IPS-20b (cell line): ENCODE results near the gene GALNS.

ENCODE experiments used
- H3K27ac ChIP-seq: one replicate; pipeline ENCODE4 v1.5.1; 2013; ENCODE audit warnings: low read length
- H3K27me3 ChIP-seq: 2 replicates; pipeline ENCODE4 v1.6.1; 2013; ENCODE audit warnings: mild to moderate bottlenecking, low read length, inconsistent platforms; ENCODE audit not compliant: insufficient read depth
- H3K36me3 ChIP-seq: 2 replicates; pipeline ENCODE4 v1.6.1; 2013; ENCODE audit warnings: low read depth, mild to moderate bottlenecking, inconsistent platforms, low read length, moderate library complexity; ENCODE audit not compliant: insufficient read depth
- H3K4me1 ChIP-seq: 2 replicates; pipeline ENCODE4 v1.6.1; 2013; ENCODE audit warnings: mild to moderate bottlenecking, control low read depth, inconsistent platforms, low read length, moderate library complexity; ENCODE audit not compliant: insufficient read depth
- H3K4me3 ChIP-seq: 2 replicates; pipeline ENCODE4 v1.5.1; 2013; ENCODE audit warnings: mild to moderate bottlenecking, low read length, inconsistent platforms
- H3K9ac ChIP-seq: 2 replicates; pipeline ENCODE4 v1.6.1; 2013; ENCODE audit warnings: low read depth, mild to moderate bottlenecking, inconsistent platforms, low read length, moderate library complexity
- H3K9me3 ChIP-seq: 2 replicates; pipeline ENCODE4 v1.6.1; 2013; ENCODE audit warnings: mild to moderate bottlenecking, low read depth, low read length, inconsistent platforms; ENCODE audit not compliant: insufficient read depth

GALNS gene

GRCh38 chr16:88870608-88871348, 14.0 kb upstream of the GALNS start:
- H3K9me3 ChIP-seq, result no peaks in the 10 kb centered on the region
- no peak overlapping the region for H3K27ac ChIP-seq
- no peaks in the 10 kb centered on the region for H3K27me3 ChIP-seq
- no peaks in the 10 kb centered on the region for H3K4me1 ChIP-seq
- no peak overlapping the region for H3K9ac ChIP-seq
- H3K4me3 ChIP-seq, result no peak overlapping the region
- no peaks in the 10 kb centered on the region for H3K36me3 ChIP-seq

GRCh38 chr16:88869673-88869980, 12.9 kb upstream of the GALNS start:
- H3K27me3 ChIP-seq, result no peaks in the 10 kb centered on the region
- no peaks in the 10 kb centered on the region for H3K36me3 ChIP-seq
- no peak overlapping the region for H3K27ac ChIP-seq

GRCh38 chr16:88868974-88869672, 12.4 kb upstream of the GALNS start:
- H3K9ac ChIP-seq, result no peak overlapping the region
- no peaks in the 10 kb centered on the region for H3K27me3 ChIP-seq
- no peak overlapping the region for H3K27ac ChIP-seq
- H3K4me1 ChIP-seq, result no peaks in the 10 kb centered on the region
- H3K9me3 ChIP-seq, result no peaks in the 10 kb centered on the region
- H3K36me3 ChIP-seq, result no peaks in the 10 kb centered on the region
- no peak overlapping the region for H3K4me3 ChIP-seq

More at GRCh38 chr16:88869673-88869980, 12.9 kb upstream of the GALNS start:
- Histone ChIP-seq H3K4me1 (no peaks in the 10 kb centered on the region), H3K9me3 (no peaks in the 10 kb centered on the region), H3K4me3 (no peak overlapping the region), H3K9ac (no peak overlapping the region)

- Histone ChIP-seq H3K9me3 (no peaks in the 10 kb centered on the region), H3K27ac (no peak overlapping the region), H3K4me3 (no peak overlapping the region), H3K9ac (no peak overlapping the region), H3K27me3 (no peaks in the 10 kb centered on the region), H3K36me3 (peaks cover under 1% of the 10 kb centered on the region), H3K4me1 (no peaks in the 10 kb centered on the region)
Measured at GRCh38 chr16:88867581-88868246, 11.0 kb upstream of the GALNS start.

- no peaks in the 10 kb centered on the region for H3K27me3 ChIP-seq
Measured at GRCh38 chr16:88866151-88866920, 9.6 kb upstream of the GALNS start, which contains the start of gene PABPN1L. Gene PABPN1L, minus strand, starts transcription at chr16:88866660. Its CDS starts 54 bp downstream, at chr16:88866606.

GRCh38 chr16:88865742-88866141, 9.0 kb upstream of the GALNS start:
- Histone ChIP-seq H3K27me3 (no peaks in the 10 kb centered on the region), H3K9ac (no peak overlapping the region), H3K4me3 (no peak overlapping the region), H3K27ac (no peak overlapping the region), H3K9me3 (no peaks in the 10 kb centered on the region), H3K4me1 (no peaks in the 10 kb centered on the region), H3K36me3 (peaks cover 20% of the 10 kb centered on the region)

More at GRCh38 chr16:88866151-88866920, 9.6 kb upstream of the GALNS start, which contains the start of gene PABPN1L:
- no peaks in the 10 kb centered on the region for H3K9me3 ChIP-seq
- no peak within 1 kb of the TSS for H3K27ac ChIP-seq
- no peak within 1 kb of the TSS for H3K4me3 ChIP-seq
- H3K4me1 ChIP-seq, result no peaks in the 10 kb centered on the region
- H3K36me3 ChIP-seq, result peaks cover 14% of the 10 kb centered on the region
- H3K9ac ChIP-seq, result no peak within 1 kb of the TSS

- Histone ChIP-seq H3K9ac (no peak overlapping the region), H3K4me1 (no peaks in the 10 kb centered on the region), H3K9me3 (no peaks in the 10 kb centered on the region), H3K4me3 (no peak overlapping the region), H3K36me3 (peaks cover 24% of the 10 kb centered on the region), H3K27me3 (no peaks in the 10 kb centered on the region), H3K27ac (no peak overlapping the region)
Measured at GRCh38 chr16:88865310-88865709, 8.6 kb upstream of the GALNS start.

- Histone ChIP-seq H3K4me3 (no peak overlapping the region), H3K36me3 (peaks cover 32% of the 10 kb centered on the region), H3K27ac (no peak overlapping the region), H3K4me1 (no peaks in the 10 kb centered on the region), H3K9me3 (no peaks in the 10 kb centered on the region), H3K9ac (no peak overlapping the region), H3K27me3 (no peaks in the 10 kb centered on the region)
Measured at GRCh38 chr16:88864521-88864920, 7.8 kb upstream of the GALNS start.

- Histone ChIP-seq H3K9me3 (no peaks in the 10 kb centered on the region), H3K27me3 (no peaks in the 10 kb centered on the region), H3K4me1 (no peaks in the 10 kb centered on the region), H3K9ac (no peak overlapping the region), H3K36me3 (peaks cover 36% of the 10 kb centered on the region), H3K4me3 (no peak overlapping the region), H3K27ac (no peak overlapping the region)
Measured at GRCh38 chr16:88864099-88864498, 7.4 kb upstream of the GALNS start.

GRCh38 chr16:88863426-88863825, 6.7 kb upstream of the GALNS start:
- peaks cover 43% of the 10 kb centered on the region for H3K36me3 ChIP-seq
- H3K9me3 ChIP-seq, result no peaks in the 10 kb centered on the region
- H3K27ac ChIP-seq, result no peak overlapping the region
- H3K4me3 ChIP-seq, result no peak overlapping the region
- no peaks in the 10 kb centered on the region for H3K27me3 ChIP-seq
- H3K9ac ChIP-seq, result no peak overlapping the region
- H3K4me1 ChIP-seq, result no peaks in the 10 kb centered on the region

GRCh38 chr16:88862968-88863367, 6.2 kb upstream of the GALNS start:
- Histone ChIP-seq H3K4me1 (no peaks in the 10 kb centered on the region), H3K4me3 (no peak overlapping the region), H3K9ac (no peak overlapping the region), H3K9me3 (no peaks in the 10 kb centered on the region), H3K27me3 (no peaks in the 10 kb centered on the region), H3K27ac (no peak overlapping the region), H3K36me3 (peaks cover 43% of the 10 kb centered on the region)
